HG03575 (cell line): Measurements from ENCODE around the gene NCOR1.
"Not testable (repeated sequence)": the region's sequence is repeated elsewhere in the genome, so short reads cannot be mapped to it uniquely, and the experiment has no call there.

Experiments used
- ATAC-seq: cut with Tn5 transposase; IDR thresholded peaks from one replicate; pipeline ENCODE4 v1.9.1; 2021; ENCODE audit not compliant: unreplicated experiment, insufficient number of reproducible peaks, low FRiP score; ENCODE audit errors: extremely low read depth

NCOR1 gene

DNA sequence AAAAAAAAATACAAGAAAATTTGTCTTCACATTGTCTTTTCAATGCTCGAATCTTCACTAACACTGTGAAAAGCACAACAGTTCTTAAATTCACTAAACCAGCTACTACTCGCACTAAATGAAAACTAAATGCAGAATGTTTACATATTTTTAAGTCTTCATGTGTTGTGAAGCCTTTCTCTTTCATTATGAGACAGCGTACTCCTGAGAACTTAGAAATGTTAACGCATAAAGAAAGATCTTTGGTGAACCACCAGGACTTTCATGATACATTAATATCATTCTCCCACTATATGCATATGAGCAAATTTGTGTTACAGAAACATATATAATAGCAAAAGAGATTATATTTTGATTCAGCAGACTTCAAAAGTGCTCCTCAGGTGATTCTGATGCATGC, 48.6 kb downstream of the NCOR1 start:
- ATAC-seq = not testable (repeated sequence)

DNA sequence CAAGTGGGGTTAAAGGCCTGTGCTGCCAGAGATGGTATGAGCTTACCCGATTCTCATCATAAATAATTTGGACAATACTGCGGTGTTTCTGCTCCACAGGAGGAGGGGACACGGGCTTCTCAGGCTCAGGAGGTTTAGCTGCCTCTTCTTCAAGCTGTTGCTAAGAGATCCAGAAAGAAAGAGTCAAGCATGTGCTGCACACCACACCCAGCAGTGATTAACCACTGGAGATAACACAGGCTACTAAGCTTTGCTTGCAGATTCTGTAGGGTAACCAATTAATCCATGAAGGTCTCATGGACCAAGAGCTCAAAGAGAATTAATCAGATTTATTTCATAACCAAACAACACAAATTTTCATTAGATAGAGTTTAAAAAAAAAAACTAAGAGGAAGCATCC, 56.6 kb downstream of the NCOR1 start:
- no peak for ATAC-seq

DNA sequence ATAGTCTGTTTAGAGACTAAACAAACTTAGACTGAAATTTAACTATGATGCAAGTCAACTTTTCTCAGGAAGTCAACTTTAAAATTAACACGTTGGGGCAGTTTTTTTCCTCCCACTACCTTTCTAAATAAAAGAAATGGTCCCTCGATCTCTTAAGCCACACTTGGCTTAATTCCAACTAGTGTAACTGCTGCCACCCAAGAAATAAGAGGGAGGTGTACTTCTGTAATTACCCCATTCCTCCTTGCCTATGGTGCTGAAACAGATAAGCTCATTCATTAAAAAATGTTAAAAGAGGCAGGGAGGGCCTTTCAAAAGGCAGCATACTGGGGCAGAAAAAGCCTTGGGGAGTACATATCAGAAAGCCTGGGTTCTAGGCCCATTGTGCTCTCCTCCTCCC, 59.8 kb downstream of the NCOR1 start:
- ATAC-seq = no peak

DNA sequence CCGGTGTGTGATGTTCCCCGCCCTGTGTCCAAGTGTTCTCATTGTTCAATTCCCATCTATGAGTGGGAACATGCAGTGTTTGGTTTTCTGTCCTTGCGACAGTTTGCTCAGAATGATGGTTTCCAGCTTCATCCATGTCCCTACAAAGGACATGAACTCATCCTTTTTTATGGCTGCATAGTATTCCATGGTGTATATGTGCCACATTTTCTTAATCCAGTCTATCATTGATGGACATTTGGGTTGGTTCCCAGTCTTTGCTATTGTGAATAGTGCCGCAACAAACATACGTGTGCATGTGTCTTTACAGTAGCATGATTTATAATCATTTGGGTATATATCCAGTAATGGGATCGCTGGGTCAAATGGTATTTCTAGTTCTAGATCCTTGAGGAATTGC, 63.0 kb downstream of the NCOR1 start:
- ATAC-seq = not testable (repeated sequence)

DNA sequence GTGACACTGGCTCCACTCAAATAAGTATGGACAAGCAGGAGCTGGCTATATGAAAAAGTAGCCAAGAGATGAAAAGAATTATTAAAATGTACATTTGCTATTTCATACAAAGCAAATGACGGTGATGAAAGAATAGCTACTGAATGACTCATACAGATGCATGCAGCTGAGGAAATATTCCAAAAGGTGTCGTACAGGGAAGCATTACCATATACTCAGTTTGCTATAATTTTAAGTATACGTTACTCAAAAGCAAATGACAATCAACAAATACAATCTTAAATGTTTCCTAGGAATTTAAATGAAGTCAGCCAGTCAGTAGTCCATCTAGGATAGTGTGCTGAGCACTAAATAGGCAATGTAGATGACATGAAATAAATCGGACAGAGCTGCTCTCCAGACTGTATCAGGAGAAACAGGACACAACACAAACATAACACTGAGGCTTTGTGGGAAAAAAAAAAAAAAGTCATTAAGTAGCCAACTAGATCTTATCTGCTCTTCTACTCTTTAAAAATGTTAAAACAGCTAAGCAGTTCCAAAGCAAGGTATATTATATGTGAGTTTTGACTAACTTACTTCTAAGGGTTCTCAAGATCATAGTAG, 65.0 kb downstream of the NCOR1 start:
- ATAC-seq = no peak

DNA sequence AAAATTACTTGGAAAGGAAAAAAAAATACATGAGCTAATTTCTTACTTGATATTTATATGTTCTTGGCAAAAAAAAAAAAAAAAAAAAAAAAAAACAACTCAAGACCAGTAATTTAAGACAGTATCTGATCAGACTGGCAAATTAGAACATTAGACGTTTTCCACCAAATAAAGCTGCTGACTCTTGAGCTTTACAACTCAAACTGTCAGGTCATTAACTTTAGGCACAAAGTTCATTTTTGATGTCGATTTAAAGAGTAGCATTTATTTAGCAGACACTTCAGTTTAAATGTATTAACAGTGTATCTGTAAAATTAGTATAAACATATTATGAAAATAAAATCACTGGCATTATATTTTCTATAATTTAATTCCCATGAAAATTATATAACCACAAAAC, 66.7 kb downstream of the NCOR1 start:
- ATAC-seq = no peak

DNA sequence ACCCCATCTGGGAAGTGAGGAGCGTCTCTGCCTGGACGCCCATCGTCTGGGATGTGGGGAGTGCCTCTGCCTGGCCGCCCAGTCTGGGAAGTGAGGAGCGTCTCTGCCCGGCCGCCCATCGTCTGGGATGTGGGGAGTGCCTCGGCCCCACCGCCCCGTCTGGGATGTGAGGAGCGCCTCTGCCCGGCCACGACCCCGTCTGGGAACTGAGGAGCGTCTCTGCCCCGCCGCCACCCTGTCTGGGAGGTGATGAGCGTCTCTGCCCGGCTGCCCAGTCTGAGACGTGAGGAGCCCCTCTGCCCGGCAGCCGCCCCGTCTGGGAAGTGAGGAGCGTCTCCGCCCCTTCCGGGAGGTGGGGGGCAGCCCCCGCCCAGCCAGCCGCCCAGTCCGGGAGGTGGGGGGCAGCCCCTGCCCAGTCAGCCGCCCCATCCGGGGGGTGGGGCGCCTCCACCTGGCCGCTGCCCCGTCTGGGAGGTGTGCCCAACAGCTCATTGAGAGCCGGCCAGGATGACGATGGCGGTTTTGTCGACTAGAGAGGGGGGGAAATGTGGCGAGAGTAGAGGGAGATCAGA, 69.9 kb downstream of the NCOR1 start:
- not testable (repeated sequence) for ATAC-seq

DNA sequence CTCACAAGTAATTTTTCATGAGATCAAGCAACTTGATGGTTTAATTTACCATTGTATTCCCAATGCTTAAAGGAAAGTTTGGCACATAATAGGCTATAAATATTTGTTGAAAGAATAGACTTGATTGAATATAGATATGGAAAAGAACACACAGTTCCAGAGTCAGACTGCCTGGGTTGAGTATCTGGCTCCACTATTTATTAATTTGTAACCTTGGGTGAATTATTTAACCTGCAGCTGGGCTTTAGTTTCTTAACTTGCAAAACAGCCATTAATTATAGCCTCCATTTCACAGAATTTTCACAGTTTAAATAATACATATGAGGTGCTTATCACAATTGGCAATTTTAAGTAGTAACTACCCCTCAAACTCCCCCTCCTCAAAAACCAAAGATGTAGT, 73.6 kb downstream of the NCOR1 start:
- ATAC-seq = no peak

DNA sequence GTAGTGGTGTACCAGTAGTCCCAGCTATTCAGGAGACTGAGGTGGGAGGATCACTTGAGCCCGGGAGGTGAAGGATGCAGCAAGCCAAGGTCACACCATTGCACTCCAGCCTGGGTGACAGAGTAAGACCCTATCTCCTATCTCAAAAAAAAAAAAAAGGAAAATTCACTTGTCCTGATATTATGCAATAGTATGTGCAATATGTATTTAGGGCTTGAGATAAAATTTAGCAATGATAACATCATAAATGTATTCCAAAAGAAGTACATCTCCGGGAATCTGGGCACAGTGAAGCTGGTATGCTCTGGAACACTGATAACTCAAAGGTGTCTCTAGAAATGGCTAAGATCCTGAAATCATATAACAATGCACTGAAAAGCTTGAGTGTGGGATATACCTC, 74.5 kb downstream of the NCOR1 start:
- no peak for ATAC-seq

DNA sequence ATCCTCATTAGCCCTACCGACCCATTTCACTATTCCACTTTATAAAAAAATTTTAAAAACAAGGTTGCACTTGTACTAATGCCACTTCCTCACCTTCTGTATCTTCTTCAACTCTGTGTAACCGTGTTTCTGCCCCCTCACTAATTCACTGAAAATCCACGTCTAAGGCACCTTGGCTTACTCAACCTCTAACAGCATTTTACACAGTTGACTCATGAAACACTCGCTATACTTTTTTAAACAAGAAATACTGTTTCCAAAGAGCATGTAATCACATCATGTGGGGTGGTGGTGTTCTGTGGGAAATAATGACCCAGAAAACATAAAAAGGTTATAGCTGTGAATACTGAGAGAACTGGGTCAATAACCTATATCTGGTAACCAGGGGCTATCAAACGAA, 79.9 kb downstream of the NCOR1 start:
- ATAC-seq = no peak

DNA sequence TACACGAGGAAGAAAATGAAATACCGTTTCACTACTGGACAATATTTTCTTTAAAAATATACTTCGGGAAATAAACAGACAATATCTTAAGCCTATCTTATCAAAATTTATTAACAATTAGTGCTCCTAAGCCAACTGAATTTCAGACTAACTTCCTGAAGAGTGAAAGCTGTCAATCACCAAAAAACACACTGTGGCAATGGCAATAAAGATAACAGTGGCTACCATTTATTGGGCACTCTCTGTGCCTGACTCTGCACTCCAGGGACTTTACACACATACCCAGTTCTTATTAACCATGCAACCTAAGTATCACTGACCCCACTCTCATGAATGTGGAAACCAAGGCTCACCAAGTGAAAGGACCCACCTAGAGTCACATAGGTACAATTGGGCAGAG, 83.7 kb downstream of the NCOR1 start:
- ATAC-seq = no peak

DNA sequence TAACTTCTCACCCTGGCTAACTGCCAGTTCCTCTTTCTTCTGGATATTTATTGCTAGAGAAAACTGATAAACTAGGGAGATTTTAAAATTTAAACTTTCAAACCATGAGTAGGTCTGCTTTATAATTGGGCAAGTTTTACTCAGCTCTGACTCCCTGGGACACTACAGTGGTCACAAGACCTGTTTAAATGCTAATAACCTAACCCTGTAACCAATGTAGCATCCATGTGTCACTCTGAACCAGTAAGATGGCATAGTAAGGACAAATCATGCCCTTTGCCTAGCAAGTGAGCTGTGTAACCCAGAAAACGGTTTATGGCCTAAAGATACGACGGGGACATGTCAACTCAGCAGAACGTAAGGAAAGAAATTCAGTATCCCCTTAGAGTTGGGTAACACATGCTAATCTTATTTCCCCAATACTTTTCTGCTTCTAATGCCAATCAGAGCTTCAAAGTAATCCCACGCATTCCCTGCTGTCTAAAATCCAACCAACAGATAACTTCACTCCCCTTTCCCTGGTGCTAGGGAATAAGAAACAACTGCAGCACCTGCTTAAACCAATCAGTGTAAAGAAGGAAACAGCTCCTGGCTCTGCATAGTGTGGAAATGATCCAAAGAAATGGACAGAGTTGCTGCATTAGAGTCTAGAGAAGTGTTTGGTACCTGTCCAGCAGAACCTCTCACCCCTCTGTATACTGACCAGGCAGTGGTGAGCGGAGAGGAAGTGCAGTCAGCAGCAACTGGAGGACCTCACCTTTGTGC, 85.7 kb downstream of the NCOR1 start:
- ATAC-seq = no peak

DNA sequence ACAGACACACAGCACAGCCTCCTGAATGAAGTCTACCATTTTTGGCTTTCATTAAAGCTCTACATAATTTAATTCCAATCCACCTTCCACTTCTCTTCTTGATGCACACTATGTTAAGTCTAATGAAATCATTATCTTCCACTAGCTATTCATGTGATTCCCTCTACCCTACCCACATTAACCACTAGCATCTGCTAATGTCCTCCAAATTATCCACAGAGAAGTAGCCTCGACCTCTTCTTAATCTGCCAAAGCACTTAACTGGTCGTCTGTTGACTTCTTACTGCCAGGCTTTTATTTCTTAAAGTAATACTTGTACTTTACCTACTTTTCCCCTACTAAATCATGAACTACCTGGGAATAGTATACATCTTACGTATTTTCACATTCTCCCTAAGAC, 91.8 kb downstream of the NCOR1 start:
- no peak for ATAC-seq

DNA sequence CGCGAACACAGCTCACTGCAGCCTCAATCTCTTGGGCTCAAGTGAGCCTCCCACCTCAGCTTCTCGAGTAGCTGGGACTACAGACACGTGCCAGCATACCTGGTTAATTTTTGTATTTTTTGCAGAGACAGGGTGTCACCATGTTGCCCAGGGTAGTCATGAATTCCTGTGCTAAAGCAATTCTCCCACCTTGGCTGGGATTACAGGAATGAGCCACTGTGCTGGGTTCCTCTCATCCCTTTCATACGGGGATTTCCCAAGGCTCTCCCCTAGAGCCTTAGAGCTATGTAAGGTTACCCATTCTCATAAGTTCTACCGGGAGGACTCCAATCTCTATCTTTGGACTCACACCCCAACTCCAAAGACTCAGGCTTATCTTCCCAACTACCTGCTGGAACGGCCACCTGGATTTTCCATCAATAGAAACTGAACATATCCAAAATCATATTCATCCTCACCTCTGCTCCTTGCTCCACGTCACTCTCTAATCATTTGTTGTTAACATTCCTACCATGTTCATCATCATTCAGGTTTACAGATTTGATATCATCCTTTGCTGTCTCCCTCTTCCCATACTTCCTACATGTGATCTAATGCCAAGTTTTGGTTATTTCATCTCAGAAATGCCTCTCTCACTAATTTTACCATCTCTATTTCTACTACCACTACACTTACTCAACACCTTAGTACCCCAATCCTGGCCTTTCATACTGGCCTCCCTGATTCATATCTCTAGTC, 92.5 kb downstream of the NCOR1 start:
- ATAC-seq = no peak

DNA sequence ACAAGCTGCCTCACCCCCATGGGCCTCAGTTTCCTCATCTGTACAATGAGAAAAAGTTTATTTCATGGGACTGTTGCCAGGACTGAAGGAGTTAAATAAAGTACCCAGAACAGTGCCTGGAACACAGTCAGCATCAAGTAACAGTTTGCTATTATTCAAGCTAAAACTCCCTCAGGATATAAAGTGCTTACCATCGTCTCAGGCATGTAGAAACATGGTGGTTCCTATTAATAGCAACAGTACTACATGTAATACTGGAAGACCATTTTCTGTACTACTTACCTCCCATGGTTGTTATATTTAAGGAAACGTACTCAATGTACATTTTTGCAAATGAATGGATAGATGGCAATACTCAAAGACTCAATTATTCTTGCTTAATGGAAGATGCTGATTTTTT, 93.4 kb downstream of the NCOR1 start:
- ATAC-seq = no peak

DNA sequence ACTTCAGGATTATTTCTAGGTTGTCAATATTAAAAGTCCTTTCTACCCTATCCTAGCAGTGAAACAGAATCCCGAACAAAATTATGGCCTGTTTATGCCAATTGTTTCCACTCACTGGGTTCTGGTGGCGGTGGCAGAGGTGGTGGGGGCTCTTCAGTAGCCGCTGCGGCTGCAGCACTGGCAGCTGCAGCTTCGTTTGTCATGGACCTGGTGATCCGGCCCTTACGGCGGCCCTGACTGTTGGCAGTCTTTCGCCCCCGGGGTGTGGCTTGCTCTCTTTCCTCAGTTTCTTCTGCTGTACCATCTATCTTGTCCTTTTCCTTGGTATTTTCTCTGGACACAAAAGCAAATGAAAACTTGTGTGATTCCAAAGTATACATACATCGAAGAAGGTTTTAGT, 94.4 kb downstream of the NCOR1 start:
- ATAC-seq = no peak

DNA sequence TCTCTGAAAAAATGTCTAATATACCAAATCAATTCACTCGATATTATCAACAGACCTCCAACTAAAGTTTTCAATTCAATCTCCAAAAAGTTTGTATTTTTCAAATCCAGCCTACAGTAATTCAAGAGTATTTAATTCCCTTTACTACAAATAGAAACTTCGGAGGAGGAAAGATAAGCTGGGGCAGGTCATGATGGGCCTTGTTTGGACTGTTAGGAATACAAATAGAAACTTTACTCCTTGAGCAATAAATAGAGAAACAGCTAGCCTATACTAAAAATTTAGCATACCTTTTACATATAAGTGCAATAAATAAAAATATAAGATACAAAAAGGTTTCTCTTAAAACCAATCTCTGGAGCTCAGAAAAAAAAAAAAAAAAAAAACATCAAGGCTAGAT, 98.2 kb downstream of the NCOR1 start:
- ATAC-seq = no peak

DNA sequence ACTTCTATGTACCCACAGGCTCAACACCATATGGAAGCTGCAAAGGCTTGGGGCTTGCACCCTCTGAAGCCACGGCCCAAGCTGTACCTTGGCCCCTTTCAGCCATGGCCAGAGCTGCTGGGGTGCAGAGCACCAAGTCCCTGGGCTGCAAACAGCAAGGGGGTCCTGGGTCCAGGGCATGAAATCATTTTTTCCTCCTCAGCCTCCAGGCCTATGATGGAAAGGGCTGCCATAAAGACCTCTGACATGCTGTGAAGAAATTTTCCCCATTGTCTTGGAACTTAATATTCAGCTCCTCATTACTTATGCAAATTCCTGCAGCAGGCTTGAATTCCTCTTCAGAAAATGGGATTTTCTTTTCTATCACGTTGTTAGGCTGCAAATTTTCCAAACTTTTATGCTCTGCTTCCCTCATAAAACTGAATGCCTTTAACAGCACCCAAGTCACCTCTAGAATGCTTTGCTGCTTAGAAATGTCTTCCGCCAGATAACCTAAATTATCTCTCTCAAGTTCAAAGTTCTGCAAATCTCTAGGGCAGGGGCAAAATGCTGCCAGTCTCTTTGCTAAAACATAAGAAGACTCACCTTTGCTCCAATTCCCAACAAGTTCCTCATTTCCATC, 100.1 kb downstream of the NCOR1 start:
- not testable (repeated sequence) for ATAC-seq

DNA sequence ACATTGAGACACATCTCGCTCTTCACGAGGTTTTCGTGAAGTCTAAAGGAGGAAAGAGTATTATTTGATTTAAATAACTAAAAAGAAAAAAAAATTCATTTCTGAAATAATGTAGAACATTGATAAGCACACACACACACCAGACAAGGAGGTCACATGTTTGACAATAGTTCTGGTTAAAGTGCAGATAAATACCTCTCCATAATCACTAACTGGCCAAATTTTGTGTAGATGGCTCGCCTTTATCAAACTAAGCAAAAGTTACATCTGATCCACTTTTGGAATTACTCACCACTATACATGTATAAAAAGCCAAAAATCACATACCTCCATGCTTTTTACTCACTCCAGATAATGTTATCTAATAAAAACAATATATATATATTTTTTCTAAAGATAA, 106.5 kb downstream of the NCOR1 start:
- ATAC-seq = no peak

DNA sequence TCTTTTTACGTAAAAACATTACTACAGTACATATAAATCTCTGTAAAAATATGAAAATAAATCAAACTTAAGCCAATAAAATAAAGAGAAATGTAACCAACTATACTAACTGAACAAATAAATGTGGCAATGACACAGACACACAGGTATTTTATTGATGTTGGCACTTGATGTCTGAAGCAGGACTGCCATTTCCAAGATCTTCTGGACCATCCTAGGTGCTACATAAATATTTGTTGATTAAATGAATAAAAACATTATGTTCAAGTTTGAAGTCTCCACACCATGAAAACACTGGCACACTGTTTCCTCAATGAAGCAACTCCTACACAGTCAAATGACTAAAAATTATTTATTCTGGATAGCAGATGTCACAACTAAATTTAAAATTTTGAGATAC, 106.9 kb downstream of the NCOR1 start:
- ATAC-seq = no peak
